SH-SY5Y (cell line): Measurements from ENCODE around the gene ASMTL.

Experiments
- GATA2 ChIP-seq: IDR thresholded peaks from 2 replicates; pipeline ENCODE4 v1.6.1; 2011; ENCODE audit warnings: mild to moderate bottlenecking, low read depth, low read length
- GATA3 ChIP-seq: IDR thresholded peaks from 2 replicates; pipeline ENCODE4 v1.6.1; 2011; ENCODE audit warnings: low read depth, mild to moderate bottlenecking, low read length, moderate library complexity

DNA sequence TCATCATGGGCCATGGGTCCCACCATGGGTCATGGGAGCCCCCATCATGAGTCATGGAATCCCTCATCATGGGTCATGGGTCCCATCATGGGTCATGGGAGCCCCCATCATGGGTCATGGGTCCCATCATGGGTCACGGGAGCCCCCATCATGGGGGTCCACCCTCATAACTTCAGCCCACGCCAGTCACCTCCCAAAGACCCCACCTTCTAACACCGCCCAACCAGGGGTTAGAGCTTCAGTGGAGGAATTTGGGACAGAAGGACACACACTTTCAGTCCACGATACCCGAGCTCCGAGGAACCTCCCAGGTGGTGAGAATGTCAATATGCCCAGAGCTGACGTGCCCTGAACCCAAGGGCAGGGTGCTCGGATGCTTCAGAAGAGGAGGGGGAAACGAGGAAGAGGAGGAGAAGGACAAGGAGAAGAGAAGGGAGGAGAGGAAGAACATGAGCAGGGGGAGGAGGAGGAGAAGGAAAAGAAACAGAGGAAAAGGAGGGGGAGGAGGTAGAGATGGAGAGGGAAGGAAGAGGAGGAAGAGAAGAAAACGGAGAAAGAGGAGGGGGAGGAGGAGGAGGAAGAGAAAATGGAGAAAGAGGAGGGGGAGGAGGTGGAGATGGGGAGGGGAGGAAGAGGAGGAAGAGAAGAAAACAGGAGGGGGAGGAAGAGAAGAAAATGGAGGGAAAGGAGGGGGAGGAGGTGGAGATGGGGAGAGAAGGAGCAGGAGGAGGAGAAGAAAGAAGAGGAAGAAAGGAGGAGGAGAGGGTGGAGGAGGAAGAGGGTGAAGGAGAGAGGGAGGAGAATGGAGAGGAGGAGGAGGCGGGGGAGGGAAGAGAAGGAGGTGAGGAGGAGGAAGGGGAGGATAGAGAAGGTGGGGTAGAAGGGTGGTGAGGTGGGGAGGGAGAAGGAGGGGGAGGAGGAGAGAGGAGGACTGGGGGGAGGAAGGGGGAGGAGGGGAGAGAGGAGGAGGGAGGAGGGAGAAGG is 98.4 kb downstream of the ASMTL start:
- no peak for TF ChIP-seq GATA2
- no peak for TF ChIP-seq GATA3
